ENCODE data around the gene SYT4. TPM values are rescaled to one million over a fixed set of nuclear protein-coding genes. Genes with fewer than 3 reads are reported as not detected.
A peak's percentile ranks its signal among the peaks of the same experiment; 100 is the strongest.
"Not testable (repeated sequence)": the region's sequence is repeated elsewhere in the genome, so short reads cannot be mapped to it uniquely, and the experiment has no call there.

SYT4 gene, protein sequence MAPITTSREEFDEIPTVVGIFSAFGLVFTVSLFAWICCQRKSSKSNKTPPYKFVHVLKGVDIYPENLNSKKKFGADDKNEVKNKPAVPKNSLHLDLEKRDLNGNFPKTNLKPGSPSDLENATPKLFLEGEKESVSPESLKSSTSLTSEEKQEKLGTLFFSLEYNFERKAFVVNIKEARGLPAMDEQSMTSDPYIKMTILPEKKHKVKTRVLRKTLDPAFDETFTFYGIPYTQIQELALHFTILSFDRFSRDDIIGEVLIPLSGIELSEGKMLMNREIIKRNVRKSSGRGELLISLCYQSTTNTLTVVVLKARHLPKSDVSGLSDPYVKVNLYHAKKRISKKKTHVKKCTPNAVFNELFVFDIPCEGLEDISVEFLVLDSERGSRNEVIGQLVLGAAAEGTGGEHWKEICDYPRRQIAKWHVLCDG
- 1 to 10 TPM in 1 of 5 donors, under 1 TPM in 4; 0.55 to 1.3 (median 0.91) TPM for polyA plus RNA-seq (ENCODE audit: insufficient read depth in 1 of 5, insufficient read length in 5 of 5, low replicate concordance in 1 of 5)
- long read RNA-seq, donor 1, full-length matches to known transcripts: 1 of 1 reads
- long read RNA-seq, donor 1, partial matches to known transcripts: 0 of 1 reads
- long read RNA-seq, donor 1, other reads (novel, unspliced or antisense): 0 of 1 reads
- long read RNA-seq, donor 2: 0 reads
- long read RNA-seq, donor 3: 0 reads
- long read RNA-seq, donor 4: 0 reads
- long read RNA-seq, donor 5, full-length matches to known transcripts: 1 of 1 reads
- long read RNA-seq, donor 5, partial matches to known transcripts: 0 of 1 reads
- long read RNA-seq, donor 5, other reads (novel, unspliced or antisense): 0 of 1 reads
- long read RNA-seq, donor 6, full-length matches to known transcripts: 1 of 1 reads
- long read RNA-seq, donor 6, partial matches to known transcripts: 0 of 1 reads
- long read RNA-seq, donor 6, other reads (novel, unspliced or antisense): 0 of 1 reads
- long read RNA-seq, donor 7: 0 reads
- long read RNA-seq, donor 8: 0 reads

- DNase-seq: peak; percentile 19 to 56
These were observed at the start of gene SYT4 for GRCh38 chr18:43277164-43277600. Gene SYT4 (minus strand): TSS chr18:43277490. CDS start chr18:43277281, 209 bp downstream.

DNA sequence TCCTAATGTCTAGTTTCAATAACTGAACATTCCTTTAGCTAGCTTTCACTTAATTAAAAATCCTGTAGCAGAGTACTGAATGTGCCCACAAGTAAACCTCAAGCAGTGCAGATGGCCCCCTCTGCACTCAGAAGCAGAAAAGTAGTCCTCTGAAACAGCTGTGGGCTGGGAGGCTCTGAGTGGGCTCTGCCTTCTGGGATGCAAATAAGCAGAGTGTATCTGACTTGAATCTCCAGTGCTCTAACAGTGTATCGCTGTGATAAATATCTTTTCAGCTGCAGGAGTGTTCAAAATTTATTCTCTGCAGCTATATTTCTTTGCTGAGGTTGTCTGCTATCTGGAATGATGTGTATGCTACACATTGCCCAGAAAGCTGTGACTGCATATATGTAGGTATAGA, 44.8 kb upstream of the SYT4 start:
- DNase-seq: no peak

- DNase-seq: no peak
These were observed 37.7 kb upstream of the SYT4 start for GRCh38 chr18:43314941-43315340.

- DNase-seq: no peak
These were observed 35.6 kb upstream of the SYT4 start for GRCh38 chr18:43312891-43313290.

DNA sequence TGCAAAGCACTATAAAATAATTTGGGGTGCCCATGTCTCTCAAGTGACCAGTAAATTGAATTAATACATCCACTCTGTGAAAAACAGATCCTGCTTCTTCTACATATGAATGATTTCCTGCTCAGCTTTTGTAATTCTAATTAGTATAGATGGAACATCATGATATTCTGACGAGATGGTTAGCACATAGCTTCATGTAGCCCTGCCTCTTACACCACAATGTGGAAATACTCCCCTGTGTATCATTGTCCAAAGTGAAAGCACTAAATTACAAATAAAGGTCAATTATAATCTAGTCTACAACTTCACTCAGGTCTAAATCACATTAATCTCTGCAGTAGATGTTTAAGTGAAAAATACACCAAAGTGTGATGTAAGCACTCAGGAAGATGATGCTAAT, 32.9 kb upstream of the SYT4 start:
- no peak for DNase-seq

GRCh38 chr18:43303376-43303775, 26.1 kb upstream of the SYT4 start:
- DNase-seq: no peak

DNA sequence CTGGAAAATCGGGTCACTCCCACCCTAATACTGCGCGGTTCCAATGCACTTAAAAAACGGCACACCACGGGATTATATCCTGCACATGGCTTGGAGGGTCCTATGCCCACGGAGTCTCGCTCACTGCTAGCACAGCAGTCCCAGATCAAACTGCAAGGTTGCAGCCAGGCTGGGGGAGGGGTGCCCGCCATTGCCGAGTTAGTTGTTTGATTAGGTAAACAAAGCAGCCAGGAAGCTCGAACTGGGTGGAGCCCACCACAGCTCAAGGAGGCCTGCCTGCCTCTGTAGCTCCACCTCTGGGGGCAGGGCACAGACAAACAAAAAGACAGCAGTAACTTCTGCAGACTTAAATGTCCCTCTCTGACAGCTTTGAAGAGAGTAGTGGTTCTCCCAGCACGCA, 8.9 kb upstream of the SYT4 start:
- not testable (repeated sequence) for DNase-seq

DNA sequence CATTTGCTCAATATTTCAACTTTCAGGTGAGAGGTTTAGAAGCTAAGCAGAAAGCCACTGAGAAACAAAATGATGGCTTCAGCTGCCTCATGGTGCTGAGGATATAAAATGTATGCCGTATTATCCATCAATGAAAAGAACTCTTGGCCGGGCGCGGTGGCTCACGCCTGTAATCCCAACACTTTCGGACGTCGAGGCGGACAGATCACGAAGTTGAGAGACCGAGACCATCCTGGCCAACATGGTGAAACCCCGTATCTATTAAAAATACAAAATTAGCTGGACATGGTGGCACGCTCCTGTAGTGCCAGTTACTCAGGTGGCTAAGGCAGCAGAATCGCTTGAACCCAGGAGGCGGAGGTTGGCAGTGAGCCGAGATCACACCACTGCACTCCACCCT, 6.0 kb upstream of the SYT4 start:
- DNase-seq: no peak

GRCh38 chr18:43279015-43279744, 1.9 kb upstream of the SYT4 start:
- peak; percentile 2 to 6 for DNase-seq

GRCh38 chr18:43278355-43278754, 1.1 kb upstream of the SYT4 start:
- DNase-seq: no peak

DNA sequence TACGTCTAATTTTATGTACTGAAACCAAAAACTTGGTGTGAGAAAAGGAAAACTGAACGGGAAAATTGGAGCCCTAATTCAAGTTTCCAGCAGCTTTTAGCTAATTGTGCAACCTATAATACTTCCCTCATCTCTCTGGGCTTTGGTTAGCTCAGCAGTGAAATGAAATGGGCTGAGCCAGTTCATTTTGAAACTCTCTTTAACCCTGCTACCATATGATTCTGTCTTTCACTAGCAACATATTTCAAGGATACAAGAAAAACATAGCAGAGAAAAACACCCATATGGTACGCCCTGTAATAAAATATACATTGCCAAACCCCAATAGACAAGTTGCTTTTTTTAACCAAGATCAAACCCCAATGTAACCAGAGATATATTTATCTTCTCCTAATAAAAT, 799 bp downstream of the SYT4 start:
- DNase-seq: no peak

GRCh38 chr18:43275546-43275945, 1.7 kb downstream of the SYT4 start:
- no peak for DNase-seq

GRCh38 chr18:43274526-43274925, 2.8 kb downstream of the SYT4 start:
- no peak for DNase-seq

DNA sequence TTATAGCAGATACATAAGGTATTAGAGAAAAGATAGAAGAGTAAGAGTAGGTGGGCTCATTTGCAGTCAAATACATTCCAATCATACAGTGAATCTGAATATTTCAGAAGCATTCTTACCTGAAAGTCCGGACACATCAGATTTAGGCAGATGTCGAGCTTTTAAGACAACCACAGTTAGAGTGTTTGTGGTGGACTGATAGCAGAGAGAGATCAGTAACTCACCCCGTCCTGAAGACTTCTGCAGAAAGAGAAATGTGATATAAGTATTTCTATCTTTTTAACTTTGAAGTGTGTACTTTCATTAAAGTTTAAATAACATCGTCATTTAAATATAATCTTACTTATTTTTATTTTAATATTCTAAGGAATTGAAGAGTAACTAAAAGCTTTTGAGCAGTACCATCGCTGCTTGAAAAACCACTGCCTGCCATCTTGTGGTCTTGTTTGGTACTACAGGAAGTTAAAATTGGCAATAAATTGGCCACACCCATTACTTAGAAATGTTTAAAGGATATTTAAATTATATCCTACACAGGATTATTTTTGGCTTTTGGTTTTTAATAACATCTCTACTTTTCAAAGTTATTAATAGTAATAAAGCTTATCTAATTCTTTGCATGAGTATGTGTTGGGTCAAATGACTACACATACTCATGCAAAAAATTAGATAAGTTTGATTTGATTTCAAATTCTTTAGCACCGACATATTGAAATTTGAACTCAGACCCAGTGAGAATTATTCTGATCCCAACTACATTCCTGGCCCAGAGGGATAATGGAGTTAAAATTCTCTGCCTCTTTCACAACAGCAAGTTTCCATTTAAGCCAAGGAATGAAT, 5.5 kb downstream of the SYT4 start:
- peak; percentile 9 to 11 for DNase-seq

DNA sequence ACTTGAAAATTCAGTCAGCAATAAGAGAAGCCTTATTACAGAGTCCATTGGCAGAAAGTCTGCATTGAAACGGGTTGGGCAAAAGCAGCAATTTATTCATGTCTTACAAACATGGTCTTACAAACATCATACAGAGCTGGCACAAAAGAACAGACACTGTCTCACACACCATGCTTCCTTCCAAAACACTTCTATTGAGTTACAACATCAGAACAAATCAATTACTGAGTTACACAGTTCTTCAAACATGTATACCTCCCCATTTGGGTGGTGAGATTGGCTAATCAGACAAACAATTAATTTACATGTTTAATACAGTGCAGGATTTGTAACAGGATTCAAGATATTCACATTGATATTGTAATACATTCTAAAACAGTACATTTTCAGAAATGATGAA, 9.5 kb downstream of the SYT4 start:
- DNase-seq: no peak

GRCh38 chr18:43265465-43265864, 11.8 kb downstream of the SYT4 start:
- no peak for DNase-seq

- no peak for DNase-seq
These were observed 28.6 kb downstream of the SYT4 start for GRCh38 chr18:43248610-43249249.

- no peak for DNase-seq
These were observed 29.3 kb downstream of the SYT4 start for GRCh38 chr18:43247944-43248343.

DNA sequence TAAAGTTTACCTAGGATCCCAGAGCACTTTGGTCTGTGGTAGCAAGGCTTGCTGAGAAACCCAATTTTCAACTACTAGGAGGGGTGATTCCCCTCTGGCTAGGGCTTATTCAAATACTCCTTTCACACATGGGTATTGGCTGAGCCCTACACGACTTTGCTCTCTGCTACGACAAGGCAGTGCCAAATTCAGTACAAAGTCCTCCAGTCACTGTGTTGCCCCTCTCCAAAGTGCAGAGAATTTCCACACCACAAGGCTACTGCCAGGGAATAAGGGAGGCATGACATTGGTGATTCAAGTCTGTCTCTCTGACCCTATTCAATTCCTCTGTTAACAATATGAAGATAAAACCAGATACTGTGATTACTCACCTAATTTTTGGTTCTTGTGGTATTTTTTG, 38.9 kb downstream of the SYT4 start:
- no peak for DNase-seq

- no peak for DNase-seq
These were observed 40.4 kb downstream of the SYT4 start for GRCh38 chr18:43236921-43237320.

All from right lung (tissue), 10 donors.